ENCODE results near the gene RPL12.

GRCh38 chr9:127450243-127450760 lies 904 bp downstream of the RPL12 start:
- no peak for TF ChIP-seq EZH2phosphoT487 (IDR thresholded peaks at IDR 0.05; ENCODE audit: insufficient read depth, low read depth)
- TF ChIP-seq EZH2 (IDR thresholded peaks at IDR 0.05; ENCODE audit: insufficient read depth, poor library complexity, severe bottlenecking) = no peak

Measured in GM23248 (cell line).